Globus pallidus (tissue), 1 donor: ENCODE measurements around the gene SLX9.
"Not testable (repeated sequence)": the region's sequence is repeated elsewhere in the genome, so short reads cannot be mapped to it uniquely, and the experiment has no call there.

Source experiments
- DNase-seq: peaks from one replicate; pipeline ENCODE4 v3.0.0-alpha.2; 2015; ENCODE audit warnings: low spot score

SLX9 gene

DNA sequence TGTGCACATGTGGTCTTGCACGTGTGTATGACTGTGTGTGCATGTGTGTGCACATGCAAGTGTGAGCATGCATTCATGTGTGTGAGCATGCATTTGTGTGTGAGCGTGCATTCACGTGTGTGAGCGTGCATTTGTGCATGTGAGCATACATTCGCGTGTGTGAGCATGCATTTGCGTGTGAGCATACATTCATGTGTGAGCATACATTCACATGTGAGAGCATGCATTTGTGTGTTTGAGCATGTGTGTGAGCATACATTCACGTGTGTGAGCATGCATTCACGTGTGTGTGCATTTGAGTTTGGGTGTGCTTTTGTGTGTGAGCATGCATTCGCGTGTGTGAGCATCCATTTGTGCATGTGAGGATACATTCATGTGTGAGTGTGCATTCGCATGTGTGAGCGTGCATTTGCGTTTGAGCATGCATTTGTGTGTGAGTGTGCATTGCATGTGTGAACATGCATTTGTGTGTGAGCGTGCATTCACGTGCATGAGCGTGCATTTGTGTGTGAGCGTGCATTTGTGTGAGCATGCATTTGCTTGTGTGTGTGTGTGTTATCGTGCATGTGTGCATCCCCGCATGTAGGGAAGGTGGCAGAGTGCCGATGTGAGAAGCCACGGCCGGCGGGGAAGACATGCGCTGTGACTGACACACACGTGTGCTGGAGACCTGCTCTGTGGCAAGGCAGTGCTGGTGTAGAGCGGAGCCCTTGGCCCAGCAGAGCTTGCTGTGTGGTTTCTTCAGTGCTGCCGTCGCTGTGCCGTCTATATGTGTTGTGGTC is 37.4 kb upstream of the SLX9 start:
- DNase-seq = no peak

DNA sequence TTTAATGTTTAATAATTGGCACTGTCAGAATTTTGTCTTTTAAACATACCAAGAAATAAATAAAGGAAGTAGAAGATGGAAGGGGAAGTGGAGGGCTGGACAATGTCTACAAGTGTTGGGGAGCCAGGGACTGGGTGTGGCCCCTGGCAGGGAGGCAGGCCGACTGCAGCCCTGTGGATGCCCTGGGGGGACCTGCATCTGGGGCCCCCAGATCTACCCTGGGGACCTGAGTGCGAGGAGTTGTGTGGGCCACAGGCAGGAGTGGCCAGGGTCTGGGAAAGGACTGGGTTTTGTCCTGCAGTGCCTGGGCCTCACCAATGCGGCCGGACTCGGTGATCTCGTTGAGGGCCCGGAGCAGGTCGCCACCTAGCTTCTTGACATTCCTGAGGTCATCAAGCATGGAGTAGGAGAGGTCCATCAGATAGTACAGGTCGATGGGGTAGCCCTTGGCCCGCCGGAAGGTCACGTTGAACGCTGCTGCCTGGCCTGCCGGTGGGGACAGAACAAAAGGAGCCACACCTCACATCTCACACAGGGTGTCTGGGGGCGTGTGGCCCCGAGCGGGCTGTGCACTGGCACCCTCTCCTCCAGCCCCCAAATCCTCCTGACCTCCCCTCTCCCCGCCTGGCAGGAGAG is 36.7 kb upstream of the SLX9 start:
- no peak for DNase-seq

DNA sequence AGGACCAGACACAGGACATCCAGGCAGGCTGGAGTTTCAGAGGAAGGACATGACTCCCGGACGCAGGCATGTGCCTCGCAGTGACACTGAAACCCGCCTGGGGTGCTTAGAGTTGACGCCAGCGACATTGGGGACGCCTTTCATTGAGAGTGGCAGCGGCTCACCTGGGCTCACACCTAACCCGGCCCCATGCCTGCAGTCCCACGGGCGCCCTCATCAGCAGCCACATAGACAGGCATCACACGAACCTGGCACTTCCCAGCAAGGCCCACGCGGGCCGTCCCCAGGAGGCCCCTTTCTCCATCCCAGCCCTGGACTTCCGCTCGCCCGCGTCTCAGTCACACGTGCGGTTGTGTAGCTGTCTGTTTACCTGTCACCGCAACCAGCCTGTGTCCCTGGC is 36.1 kb upstream of the SLX9 start:
- no peak for DNase-seq

DNA sequence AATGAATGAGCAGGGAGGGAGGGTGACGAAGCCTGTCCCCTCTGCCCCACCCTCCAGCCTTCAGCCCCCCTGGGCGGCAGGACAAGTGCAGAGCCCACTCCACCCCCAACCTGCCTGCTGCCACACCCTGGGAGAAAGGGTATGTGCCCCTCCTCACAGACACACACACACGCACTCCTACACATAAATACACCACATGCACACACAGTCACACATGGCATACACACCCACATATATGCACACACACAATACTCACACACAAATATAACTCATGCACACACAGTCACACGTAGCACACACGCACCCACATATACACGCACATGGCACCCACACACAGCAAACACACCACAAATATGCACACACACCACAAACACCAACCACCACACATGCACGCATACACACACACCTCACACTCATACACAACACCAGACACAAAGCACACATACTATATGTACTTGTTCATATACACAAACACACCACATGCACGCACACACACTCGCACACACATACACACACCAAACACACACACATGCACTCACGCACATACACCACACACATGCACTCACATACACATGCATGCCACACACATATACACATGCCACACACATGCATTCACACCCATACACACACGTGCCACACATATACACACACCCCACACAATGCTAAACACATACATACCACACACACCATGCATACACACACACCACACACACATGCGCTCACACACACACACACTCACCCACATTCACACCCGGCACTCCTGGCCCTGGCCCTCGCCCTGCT is 35.5 kb upstream of the SLX9 start:
- no peak for DNase-seq

DNA sequence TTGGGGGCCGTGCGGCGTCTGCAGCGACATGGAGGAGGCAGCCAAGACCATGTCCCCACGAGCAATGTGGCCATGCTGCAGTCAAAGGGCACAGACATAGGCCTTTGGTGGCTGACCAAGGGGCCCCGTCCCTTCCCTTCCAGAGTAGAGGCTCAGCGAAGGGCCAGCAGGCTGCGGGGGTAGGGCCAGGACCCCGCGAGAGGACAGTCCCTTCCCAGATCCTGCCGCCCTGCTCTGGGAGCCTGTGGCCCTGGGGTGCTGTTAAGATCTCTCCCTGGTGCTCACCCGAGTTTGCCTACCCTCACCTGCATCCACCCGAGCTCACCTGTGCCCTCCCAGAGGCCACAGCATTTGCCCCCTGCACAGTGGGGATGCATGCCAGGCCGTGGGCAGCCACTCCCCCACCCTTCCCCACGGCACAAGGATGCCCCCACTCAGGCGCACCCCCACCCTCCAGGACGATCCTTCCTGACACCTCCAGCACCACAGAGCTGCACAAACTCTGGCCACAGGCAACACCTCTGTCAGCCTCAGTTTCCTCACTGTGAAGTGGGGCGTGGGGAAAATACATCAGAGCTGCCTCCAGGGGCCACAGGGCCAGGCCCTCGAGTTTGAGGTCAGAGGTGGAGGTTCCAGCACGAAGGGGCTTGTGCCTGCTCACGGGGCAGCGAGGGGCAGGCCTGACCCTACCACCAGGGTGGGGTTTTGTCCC is 34.7 kb upstream of the SLX9 start:
- no peak for DNase-seq

DNA sequence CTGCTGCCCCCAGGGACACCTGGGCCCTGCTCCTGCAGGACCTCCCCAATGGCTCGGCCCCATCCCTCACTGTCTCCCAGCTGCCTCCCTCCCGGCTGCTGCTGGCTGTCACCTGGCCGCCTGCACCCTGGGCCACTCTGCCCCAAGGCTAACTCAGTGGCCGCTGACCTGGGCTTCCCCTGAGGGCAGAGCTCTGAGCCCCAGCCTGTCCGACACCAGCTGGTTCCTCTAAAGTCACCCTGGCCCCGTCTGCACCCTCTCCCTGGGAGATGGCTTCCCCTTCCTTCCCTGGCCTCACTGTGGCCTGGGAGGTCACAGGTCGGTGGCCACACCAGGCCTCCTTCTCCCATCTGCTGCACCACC is 34.1 kb upstream of the SLX9 start:
- DNase-seq = no peak

DNA sequence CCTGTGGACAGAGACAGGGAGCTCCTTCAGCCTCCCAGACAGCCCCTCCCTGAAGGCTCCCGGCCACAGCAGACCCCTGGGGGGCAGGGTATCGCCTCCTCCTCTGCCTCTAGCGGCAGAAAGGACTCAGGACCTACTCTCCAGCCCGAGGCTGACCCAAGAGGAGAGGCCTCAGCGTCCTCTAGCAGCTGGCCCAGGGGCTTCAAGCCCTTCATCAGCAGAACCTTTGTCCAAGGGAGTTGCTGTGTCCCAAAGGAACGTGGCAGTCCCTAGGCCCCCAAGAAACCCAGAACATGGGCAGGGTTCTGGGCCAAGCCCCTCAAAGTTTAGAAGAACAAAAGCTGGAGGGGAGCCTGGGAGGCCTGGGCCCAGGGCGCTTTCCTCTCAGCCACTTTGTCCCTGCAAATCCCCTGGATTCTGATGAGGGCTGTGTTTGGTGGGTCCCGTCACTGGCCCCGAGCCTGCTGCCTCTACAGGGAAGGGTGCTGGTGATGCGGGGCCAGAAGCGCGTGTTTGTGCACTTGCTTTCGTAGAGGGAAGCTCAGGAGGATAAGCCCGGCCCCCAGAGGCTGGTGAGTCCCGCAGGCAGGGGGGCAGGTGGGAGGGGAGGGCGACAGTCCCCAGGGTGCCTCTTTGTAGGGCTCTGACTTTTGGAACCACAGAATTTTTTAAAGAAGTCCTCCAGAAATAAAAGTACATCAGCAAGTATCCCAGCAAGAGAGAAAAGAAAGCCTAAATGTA is 32.4 kb upstream of the SLX9 start:
- DNase-seq = no peak

DNA sequence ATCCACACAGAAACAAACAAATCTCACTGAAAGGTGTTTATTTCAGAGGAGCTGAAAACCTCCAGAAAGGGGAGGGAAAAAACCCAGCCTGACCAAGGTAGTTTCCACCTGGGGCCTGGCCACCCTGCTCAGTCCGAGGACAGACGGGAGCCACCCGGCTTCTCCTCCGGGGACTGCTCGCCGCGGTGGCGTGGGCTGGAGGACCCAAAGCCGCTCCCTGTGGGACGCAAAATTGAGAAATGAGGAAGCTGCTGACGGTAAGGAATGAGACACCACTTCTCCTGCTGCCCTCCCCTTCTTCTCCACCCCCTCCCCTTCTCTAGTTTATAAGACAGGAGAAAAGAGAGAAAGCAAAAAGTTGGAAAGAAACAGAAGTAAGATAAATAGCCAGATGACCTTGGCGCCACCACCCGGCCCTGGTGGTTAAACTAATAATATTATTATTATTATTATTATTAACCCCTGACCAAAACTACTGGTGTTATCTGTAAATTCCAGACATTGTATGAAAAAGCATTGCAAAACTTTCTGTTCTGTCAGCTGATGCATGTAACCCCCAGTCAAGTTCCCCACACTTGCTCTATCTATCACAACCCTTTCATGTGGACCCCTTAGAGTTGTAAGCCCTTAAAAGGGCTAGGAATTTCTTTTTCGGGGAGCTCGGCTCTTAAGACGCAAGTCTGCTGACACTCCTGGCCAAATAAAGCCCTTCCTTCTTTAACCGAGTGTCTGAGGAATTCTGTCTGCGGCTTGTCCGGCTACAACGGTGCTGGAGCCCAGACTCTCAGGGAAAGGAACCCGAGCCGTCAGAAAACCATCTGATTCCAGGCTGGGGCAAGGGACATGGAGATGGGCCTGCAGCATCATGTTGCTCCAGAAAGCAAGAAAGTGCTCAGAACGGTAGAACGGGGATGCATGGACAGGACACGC is 31.6 kb upstream of the SLX9 start:
- no peak for DNase-seq

DNA sequence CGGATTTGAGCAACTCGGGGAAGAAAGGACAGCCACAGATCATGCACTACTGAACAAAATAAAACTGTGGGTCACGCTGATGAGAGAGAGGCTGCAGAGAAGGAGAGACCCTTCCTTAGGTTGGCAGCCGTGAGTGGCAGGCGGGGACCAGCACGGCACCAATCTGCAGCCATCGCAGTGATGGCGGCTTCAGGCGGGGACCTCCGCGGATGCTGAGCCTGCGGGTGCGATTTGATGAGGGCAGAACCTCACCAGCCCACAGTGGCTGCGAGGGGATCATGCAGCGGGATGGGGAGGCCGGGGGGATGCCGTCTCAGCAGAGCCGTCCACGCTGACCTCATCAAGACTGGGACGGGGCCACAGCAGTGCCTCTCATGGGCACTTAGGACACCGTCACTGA is 30.9 kb upstream of the SLX9 start:
- DNase-seq = no peak

DNA sequence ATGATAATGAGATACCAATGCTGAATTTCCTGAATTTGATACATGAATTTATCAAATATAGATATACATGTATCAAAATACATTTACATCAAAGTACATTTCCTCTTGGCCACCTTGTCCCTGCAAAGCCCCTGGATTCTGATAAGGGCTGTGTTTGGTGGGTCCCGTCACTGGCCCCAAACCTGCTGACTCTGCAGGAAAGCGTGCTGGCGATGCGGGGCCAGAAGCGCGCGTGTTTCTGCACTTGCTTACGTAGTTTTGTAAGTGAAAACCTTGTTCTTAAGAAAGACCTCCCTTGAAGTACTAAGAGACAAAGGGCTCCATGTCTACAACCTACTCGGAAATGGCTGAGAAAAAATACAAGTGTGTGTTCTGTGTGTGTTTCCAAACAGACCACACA is 30.1 kb upstream of the SLX9 start:
- DNase-seq = no peak

DNA sequence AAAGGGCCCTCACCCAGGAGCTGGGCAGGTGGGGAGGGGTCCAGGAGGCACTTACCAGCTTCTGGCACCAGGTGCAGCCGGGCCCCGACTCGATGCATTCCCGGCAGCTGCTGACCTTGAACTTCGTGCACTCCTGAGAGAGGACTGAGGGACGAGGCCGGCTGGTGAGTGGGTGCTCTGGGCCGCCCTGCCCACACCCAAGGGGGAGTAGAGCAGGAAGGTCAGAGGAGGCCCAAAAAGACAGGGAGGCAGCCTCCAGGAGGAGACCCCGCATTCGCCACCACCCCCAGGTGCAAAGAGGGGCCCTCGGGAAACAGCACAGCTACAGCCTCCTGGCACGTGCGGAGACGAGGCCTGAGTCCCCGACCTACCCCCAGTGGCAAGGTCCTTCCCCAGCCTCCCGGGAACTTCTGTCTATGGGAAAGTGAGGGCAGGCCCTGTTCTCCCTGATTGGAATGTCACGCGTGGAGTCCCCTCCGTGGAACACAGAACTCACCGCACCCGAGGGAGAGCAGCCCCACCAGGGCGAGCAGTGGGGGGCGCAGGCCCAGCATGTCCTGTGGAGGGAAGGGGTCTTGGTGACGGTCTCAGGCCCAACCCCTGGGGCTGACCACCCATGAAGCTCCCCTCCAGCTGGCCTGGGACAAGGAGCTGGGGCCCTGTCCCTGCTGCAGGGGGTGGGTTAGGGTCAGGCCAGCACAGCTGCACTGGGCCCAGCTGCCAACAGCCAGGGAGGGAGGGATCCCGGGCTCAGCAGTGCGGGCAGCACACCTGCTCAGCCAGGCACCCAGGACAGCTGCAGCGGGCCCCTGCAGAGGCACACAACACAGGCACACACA is 29.4 kb upstream of the SLX9 start:
- DNase-seq = no peak

DNA sequence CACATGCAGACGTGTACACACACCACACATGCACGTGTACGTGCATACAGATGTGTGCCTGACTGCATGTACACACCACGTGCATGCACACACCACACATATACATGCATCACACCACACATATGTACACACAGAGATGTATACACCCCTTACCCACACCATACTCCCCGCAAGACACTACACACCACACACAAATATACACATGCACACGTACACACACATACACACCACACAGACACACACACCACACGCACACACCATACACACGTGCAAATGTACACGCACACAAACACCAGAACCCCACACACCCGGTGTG is 28.8 kb upstream of the SLX9 start:
- DNase-seq = no peak

DNA sequence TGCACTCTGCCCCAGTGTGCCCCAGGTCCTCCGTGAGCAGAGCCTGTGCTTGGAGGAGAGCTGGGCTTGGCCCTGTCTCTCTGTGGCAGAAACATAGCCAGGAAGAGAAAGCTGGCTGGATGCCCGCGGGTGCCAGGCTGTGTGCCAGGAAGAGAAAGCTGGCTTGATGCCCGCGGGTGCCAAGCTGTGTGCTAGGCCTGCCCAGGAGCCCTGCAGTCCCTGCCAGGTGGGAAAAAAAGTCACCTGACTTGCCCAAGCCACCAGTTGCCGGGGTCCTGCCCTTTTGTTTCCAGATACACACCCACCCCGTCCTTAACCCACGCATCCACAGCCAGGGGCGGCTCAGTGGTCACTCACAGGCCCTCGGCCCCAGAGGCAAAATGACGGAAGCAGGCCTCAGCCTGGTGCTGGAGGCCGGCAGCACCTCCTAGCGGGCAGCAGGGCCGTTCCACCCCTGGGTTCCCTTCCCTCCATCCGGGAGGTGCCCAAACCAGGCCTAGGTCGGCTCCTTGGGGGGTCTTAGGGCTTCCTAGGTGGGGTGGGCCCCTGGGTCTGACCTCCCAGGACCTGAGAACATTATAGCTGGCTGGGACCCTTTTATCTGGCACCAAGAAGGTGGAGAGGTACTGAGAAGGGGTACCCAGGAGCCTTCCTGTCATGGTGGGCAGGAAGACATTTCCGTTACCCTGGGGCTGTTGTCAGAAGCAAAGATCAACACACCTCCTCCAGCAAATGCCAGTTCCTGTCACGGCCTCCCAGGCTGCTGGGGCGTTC is 28.3 kb upstream of the SLX9 start:
- DNase-seq = peak; percentile 63

DNA sequence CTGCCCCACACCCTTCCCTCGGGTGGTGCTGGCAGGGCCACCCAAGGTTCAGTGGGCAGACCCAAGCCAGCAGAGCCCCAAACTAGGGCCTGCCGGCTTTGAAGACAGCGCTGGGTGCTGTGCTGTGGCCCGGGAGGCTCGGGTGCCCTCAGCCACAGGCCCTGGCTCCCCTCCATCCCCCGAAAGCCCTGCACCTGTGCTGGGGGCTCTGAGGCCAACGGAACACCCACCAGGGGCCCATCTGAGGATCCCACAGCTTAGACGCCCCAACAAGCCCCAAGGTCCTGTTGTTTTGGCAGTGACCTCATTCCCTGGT is 27.7 kb upstream of the SLX9 start:
- no peak for DNase-seq

DNA sequence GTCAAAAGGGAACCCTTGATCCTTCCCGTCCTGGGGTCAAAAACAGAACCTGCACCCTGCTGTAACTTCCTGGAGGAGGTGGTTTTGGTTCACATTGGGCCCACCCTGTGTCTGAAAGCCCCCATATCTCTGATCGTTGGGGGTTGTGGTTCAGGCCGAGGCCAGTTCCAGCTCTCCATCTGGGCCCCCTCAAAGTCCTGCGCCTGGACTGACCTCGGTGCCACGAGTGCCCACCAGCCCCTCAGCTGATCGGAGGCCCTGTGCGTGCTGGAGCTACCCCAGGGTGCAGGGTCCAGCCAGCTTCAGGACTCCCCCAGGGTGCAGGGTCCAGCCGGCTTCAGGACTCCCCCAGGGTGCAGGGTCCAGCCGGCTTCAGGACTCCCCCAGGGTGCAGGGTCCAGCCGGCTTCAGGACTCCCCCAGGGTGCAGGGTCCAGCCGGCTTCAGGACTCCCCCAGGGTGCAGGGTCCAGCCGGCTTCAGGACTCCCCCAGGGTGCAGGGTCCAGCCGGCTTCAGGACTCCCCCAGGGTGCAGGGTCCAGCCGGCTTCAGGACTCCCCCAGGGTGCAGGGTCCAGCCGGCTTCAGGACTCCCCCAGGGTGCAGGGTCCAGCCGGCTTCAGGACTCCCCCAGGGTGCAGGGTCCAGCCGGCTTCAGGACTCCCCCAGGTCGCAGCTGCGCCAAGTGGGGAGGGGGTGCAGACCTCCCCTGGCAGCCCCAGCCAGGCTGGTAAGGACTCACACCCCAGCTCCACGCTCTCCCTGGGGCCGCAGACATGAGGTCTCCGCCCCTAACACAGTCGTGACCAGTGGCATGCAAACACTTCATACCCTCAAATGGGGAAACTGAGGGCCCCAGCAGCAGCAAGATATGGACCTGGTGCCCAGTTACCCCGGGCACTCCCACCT is 27.1 kb upstream of the SLX9 start:
- DNase-seq = not testable (repeated sequence)

DNA sequence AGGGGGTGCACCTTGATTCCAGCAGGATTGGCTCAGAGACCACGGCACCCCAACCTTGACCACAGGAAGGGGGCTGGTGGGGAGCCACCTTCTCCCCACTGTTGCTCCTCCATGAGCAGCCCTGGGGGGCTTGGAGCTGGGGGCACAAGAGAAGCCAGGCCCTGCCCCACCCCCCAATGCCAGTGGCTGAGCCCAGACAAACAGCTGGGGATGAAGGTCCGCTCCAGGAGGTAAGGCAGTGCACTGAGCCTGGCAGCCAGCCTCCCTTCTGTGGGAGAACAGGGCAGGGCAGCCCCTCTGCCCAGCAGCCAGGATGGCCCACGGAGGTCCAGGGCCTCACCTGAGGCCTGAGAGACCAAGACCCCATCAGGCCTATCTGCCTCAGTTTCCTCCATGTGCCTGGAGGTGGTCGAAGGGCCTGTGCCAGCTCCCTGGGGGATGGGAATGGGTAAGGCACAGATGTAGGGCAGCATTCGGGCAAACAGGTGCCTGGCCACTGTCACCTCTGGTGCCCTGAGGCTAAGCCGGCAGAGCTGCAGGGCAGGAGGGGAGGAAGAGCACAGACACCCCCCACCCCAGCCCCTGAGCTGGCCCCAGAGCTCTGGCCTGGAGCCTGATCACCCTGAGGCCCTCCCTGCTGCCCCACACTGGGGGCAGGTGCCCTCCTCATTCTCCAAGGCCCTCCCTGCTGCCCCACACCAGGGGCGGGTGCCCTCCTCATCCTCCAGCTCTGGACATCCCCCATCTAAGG is 26.2 kb upstream of the SLX9 start:
- no peak for DNase-seq

DNA sequence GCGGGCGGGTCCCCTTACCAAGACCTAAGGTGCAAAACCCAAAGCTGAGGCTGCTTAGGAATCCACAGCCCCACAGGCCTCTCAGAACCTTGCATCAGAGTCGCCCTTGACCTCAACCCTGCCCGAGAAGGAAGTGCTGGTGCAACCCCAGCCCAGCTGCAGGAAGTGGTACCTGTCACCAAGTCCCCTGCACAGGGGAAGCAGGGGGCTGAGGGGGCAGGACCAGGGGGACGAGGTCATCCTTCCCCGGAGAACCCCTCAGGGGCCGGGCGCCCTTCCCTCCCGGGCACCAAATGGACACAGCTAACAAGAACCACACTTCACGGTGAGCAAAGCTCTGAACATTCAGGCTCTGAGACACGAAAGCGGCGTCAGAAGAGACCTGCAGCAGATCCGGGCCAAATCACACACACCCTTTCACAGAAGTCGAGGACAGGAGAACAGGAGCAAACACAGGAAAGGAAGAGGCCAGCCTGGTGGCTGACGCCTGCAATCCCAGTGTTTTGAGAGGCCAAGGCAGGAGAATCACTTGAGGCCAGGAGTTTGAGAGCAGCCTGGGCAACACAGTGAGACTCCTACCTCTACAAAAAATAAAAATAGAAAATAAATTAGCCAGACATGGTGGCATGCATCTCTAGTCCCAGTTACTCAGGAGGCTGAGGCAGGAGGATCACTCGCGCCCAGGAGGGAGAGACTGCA is 25.5 kb upstream of the SLX9 start:
- DNase-seq = no peak
